H9 (cell line): ENCODE results near the gene RALBP1. TPM values are rescaled to one million over a fixed set of nuclear protein-coding genes. Genes with fewer than 3 reads are reported as not detected.

ENCODE experiments used
- DNase-seq: peaks from one replicate; pipeline ENCODE4 v3.0.0-alpha.2; 2017
- H2AFZ ChIP-seq: one replicate; pipeline ENCODE4 v1.6.1; 2013; ENCODE audit warnings: mild to moderate bottlenecking, low read length, control low read depth, moderate library complexity
- H2AK5ac ChIP-seq: 2 replicates; pipeline ENCODE4 v1.6.1; 2013; ENCODE audit warnings: low read length, control low read depth, mixed read lengths; ENCODE audit not compliant: insufficient read length
- H2BK120ac ChIP-seq: one replicate; pipeline ENCODE4 v1.6.1; 2013; ENCODE audit warnings: low read depth, mild to moderate bottlenecking, low read length, control low read depth, inconsistent platforms; ENCODE audit not compliant: poor library complexity, severe bottlenecking
- H2BK12ac ChIP-seq: 2 replicates; pipeline ENCODE4 v1.6.1; 2013; ENCODE audit warnings: low read length, control low read depth, mixed read lengths, low read depth; ENCODE audit not compliant: insufficient read length
- H2BK15ac ChIP-seq: 2 replicates; pipeline ENCODE4 v1.6.1; 2013; ENCODE audit warnings: low read depth, low read length, control low read depth
- H2BK20ac ChIP-seq: one replicate; pipeline ENCODE4 v1.6.1; 2013; ENCODE audit warnings: low read depth, mild to moderate bottlenecking, low read length, control low read depth, inconsistent platforms; ENCODE audit not compliant: poor library complexity, severe bottlenecking
- H2BK5ac ChIP-seq: 2 replicates; pipeline ENCODE4 v1.6.1; 2013; ENCODE audit warnings: low read length, control low read depth, mixed read lengths; ENCODE audit not compliant: insufficient read length
- H3K14ac ChIP-seq: 2 replicates; pipeline ENCODE4 v1.6.1; 2013; ENCODE audit warnings: low read length, control low read depth; ENCODE audit not compliant: insufficient read depth
- H3K18ac ChIP-seq: 2 replicates; pipeline ENCODE4 v1.6.1; 2013; ENCODE audit warnings: low read depth, mild to moderate bottlenecking, mixed read lengths, low read length, control low read depth; ENCODE audit not compliant: insufficient read length
- H3K23ac ChIP-seq: 2 replicates; pipeline ENCODE4 v1.6.1; 2013; ENCODE audit warnings: low read length, control low read depth, mixed read lengths, low read depth; ENCODE audit not compliant: insufficient read length
- H3K23me2 ChIP-seq: 2 replicates; pipeline ENCODE4 v1.6.1; 2013; ENCODE audit warnings: low read depth, mild to moderate bottlenecking, mixed read lengths, low read length, control low read depth; ENCODE audit not compliant: insufficient read length, poor library complexity, severe bottlenecking
- H3K27ac ChIP-seq: 2 replicates; pipeline ENCODE4 v1.5.1; 2013; ENCODE audit warnings: low read length, control low read depth, mixed read lengths, low read depth; ENCODE audit not compliant: insufficient read length
- H3K27me3 ChIP-seq: 2 replicates; pipeline ENCODE4 v1.6.1; 2013; ENCODE audit warnings: low read length, control low read depth, inconsistent platforms; ENCODE audit not compliant: insufficient read depth
- H3K4ac ChIP-seq: 2 replicates; pipeline ENCODE4 v1.6.1; 2013; ENCODE audit warnings: low read depth, mild to moderate bottlenecking, control low read depth, inconsistent platforms, low read length, moderate library complexity
- H3K4me1 ChIP-seq: 2 replicates; pipeline ENCODE4 v1.6.1; 2013; ENCODE audit warnings: low read length, control low read depth, inconsistent platforms; ENCODE audit not compliant: insufficient read depth
- H3K4me2 ChIP-seq: 2 replicates; pipeline ENCODE4 v1.6.1; 2013; ENCODE audit warnings: low read length, control low read depth, mixed read lengths; ENCODE audit not compliant: insufficient read length, insufficient read depth
- H3K56ac ChIP-seq: 2 replicates; pipeline ENCODE4 v1.6.1; 2013; ENCODE audit warnings: low read depth, mild to moderate bottlenecking, mixed read lengths, low read length, control low read depth; ENCODE audit not compliant: insufficient read length
- H3K79me1 ChIP-seq: 2 replicates; pipeline ENCODE4 v1.6.1; 2013; ENCODE audit warnings: low read depth, mild to moderate bottlenecking, moderate library complexity, low read length, control low read depth, inconsistent platforms; ENCODE audit not compliant: insufficient read depth, poor library complexity, severe bottlenecking
- H3K79me2 ChIP-seq: 2 replicates; pipeline ENCODE4 v1.6.1; 2013; ENCODE audit warnings: low read length, control low read depth, inconsistent platforms; ENCODE audit not compliant: insufficient read depth
- H3K9ac ChIP-seq: 2 replicates; pipeline ENCODE4 v1.6.1; 2013; ENCODE audit warnings: low read length, control low read depth, mixed read lengths; ENCODE audit not compliant: insufficient read length; ENCODE audit errors: extremely low read depth
- H3K9me3 ChIP-seq: one replicate; pipeline ENCODE4 v1.6.1; 2013; ENCODE audit warnings: low read depth, low read length, inconsistent platforms; ENCODE audit not compliant: control insufficient read depth
- H3T11ph ChIP-seq: one replicate; pipeline ENCODE4 v1.6.1; 2013; ENCODE audit warnings: mild to moderate bottlenecking, low read length, control low read depth, inconsistent platforms
- H4K20me1 ChIP-seq: one replicate; pipeline ENCODE4 v1.6.1; 2013; ENCODE audit not compliant: control insufficient read depth, insufficient read length, insufficient read depth
- H4K5ac ChIP-seq: 2 replicates; pipeline ENCODE4 v1.6.1; 2013; ENCODE audit warnings: low read depth, mild to moderate bottlenecking, mixed read lengths, low read length, control low read depth; ENCODE audit not compliant: insufficient read length
- H4K8ac ChIP-seq: replicated peaks from 2 replicates; pipeline ENCODE4 v1.6.1; 2013; ENCODE audit warnings: low read length, control low read depth, mixed read lengths, low read depth; ENCODE audit not compliant: insufficient read length
- H4K91ac ChIP-seq: 2 replicates; pipeline ENCODE4 v1.6.1; 2013; ENCODE audit warnings: low read depth, mild to moderate bottlenecking, moderate library complexity, mixed read lengths, low read length, control low read depth; ENCODE audit not compliant: insufficient read length
- H3K27ac Mint-ChIP-seq, 3 experiments: 2 replicates in 2 of 3; 3 replicates in 1 of 3; pipeline ENCODE4 v1.8.0; 2020 to 2021; ENCODE audit warnings: mixed read lengths in 3 of 3, mild to moderate bottlenecking in 1 of 3, moderate library complexity in 1 of 3
- H3K27me3 Mint-ChIP-seq: 2 replicates; pipeline ENCODE4 v1.8.0; 2021; ENCODE audit warnings: low read depth, mild to moderate bottlenecking, moderate library complexity, mixed read lengths
- H3K36me3 Mint-ChIP-seq, 3 experiments: 2 replicates in 2 of 3; 3 replicates in 1 of 3; pipeline ENCODE4 v1.8.0; 2020 to 2021; ENCODE audit warnings: low read depth in 3 of 3, mixed read lengths in 3 of 3; ENCODE audit not compliant: insufficient read depth in 1 of 3
- H3K4me1 Mint-ChIP-seq, 2 experiments: 2 replicates each; pipeline ENCODE4 v1.8.0; 2020; ENCODE audit warnings: mixed read lengths in 2 of 2
- H3K4me3 Mint-ChIP-seq, 2 experiments: 2 replicates in 1 of 2; 3 replicates in 1 of 2; pipeline ENCODE4 v1.8.0; 2020 to 2021; ENCODE audit warnings: mild to moderate bottlenecking in 2 of 2, mixed read lengths in 2 of 2, moderate library complexity in 1 of 2
- H3K9me3 Mint-ChIP-seq, 2 experiments: 2 replicates in 1 of 2; 3 replicates in 1 of 2; pipeline ENCODE4 v1.8.0; 2020; ENCODE audit warnings: mild to moderate bottlenecking in 2 of 2, mixed read lengths in 2 of 2, moderate library complexity in 1 of 2
- CTCF ChIP-seq: fragments of 200-600 bp; sonication (generic); conservative IDR thresholded peaks from 3 replicates; pipeline ENCODE4 v1.8.0; 2021; ENCODE audit warnings: antibody characterized with exemption, mild to moderate bottlenecking
- WGBS: extraction: QIAGEN DNeasy Blood & Tissue Kit; methylation state at CpG from one replicate; pipeline ENCODE4 v1.1.7; 2013; ENCODE audit warnings: missing lambda C conversion rate, low lambda C conversion rate, mixed read lengths; ENCODE audit not compliant: insufficient read length; ENCODE audit errors: extremely low coverage; 5-methylcytosine and 5-hydroxymethylcytosine counted together
- total RNA-seq: library from RNA; stranded (reverse); gene quantifications from 2 replicates; pipeline ENCODE4 v1.2.1, GENCODE V29; 2021

RALBP1 gene
- total RNA-seq, 1 experiment from 2014 or later: 51.0 TPM

DNA sequence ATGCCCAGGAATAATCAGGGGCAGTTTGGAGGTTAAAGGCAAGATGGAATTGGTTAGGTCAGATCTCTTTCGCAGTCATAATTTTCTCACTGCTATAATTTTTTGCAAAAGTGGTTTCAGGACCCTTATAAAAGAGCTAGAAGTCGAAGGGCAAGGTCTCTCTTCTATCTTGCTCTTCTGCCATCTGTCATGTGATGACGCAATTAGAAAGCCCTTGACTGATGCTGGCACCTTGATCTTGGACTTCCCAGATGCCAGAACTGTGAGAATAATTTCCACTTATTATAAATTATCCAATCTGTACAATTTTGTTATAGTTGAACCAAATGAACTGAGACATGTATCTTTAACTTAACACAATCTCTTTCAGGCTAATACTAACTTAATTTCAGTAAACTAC, 6.3 kb upstream of the RALBP1 start:
- Histone ChIP-seq H3K9ac (no peak overlapping the region), H3K79me1 (no peaks in the 10 kb centered on the region), H3K14ac (no peak overlapping the region), H3K79me2 (no peaks in the 10 kb centered on the region), H2BK120ac (no peak overlapping the region), H3K4me1 (0 out of 2 replicates have a peak, but pooled peaks cover 3% of the 10 kb centered on the region), H2BK12ac (no peak overlapping the region), H3K23ac (no peak overlapping the region), H2AK5ac (no peak overlapping the region), H3K23me2 (no peaks in the 10 kb centered on the region), H2AFZ (no peak overlapping the region), H3K18ac (no peak overlapping the region), H3K9me3 (no peaks in the 10 kb centered on the region), H4K20me1 (no peaks in the 10 kb centered on the region), H3K56ac (no peak overlapping the region), H3K4me2 (no peak overlapping the region), H2BK5ac (no peak overlapping the region), H2BK20ac (no peak overlapping the region), H4K8ac (no peak overlapping the region), H3T11ph (no peak overlapping the region), H3K27me3 (no peaks in the 10 kb centered on the region), H4K91ac (no peak overlapping the region), H3K4ac (no peak overlapping the region), H2BK15ac (no peak overlapping the region), H3K27ac (no peak overlapping the region), H4K5ac (no peak overlapping the region)
- Mint-ChIP-seq H3K4me1 (peaks cover 2 to 6% of the 10 kb centered on the region in 2 experiments), H3K9me3 (peaks cover 19 to 24% of the 10 kb centered on the region in 2 experiments), H3K36me3 (peaks cover 4 to 14% (median 14%) of the 10 kb centered on the region in 3 experiments; a peak in 5 of 7 replicates), H3K27ac (no peak overlapping the region), H3K27me3 (peaks cover under 1% of the 10 kb centered on the region; the same call in 1 of the 2 replicates), H3K4me3 (no peak overlapping the region)
- WGBS: no CpG with 5 or more reads among the region's 3 CpGs
- TF ChIP-seq CTCF: no peak
- no peak for DNase-seq
